Stimulated activated CD4-positive, alpha-beta T cell treated with anti-CD3 and anti-CD28 coated beads, Interleukin-4, amount 100 ng/mL, for 48 hours (primary cell): Measurements from ENCODE around the gene TRIM43.
"Not testable (repeated sequence)": the region's sequence is repeated elsewhere in the genome, so short reads cannot be mapped to it uniquely, and the experiment has no call there.

ENCODE experiments used
- DNase-seq, 2 donors: peaks; one replicate each; pipeline ENCODE4 v3.0.0-alpha.2; 2020; ENCODE audit warnings: low read depth in 2 of 2

The TRIM43 gene

GRCh38 chr2:95591701-95592100, at the start of gene TRIM43:
Gene TRIM43 (plus strand): TSS chr2:95592001. CDS start chr2:95594024, 2,023 bp downstream.
- DNase-seq = not testable (repeated sequence)

- no peak for DNase-seq
Measured at GRCh38 chr2:95551055-95551568, 40.7 kb upstream of the TRIM43 start.

GRCh38 chr2:95552911-95553310, 38.9 kb upstream of the TRIM43 start:
- DNase-seq = no peak

- DNase-seq = no peak
Measured at GRCh38 chr2:95569170-95569569, 22.6 kb upstream of the TRIM43 start.

GRCh38 chr2:95573866-95574265, 17.9 kb upstream of the TRIM43 start:
- DNase-seq = no peak

- DNase-seq = no peak
Measured at GRCh38 chr2:95574506-95574905, 17.3 kb upstream of the TRIM43 start.

GRCh38 chr2:95575857-95576256, 15.9 kb upstream of the TRIM43 start:
- no peak for DNase-seq

GRCh38 chr2:95578539-95578938, 13.3 kb upstream of the TRIM43 start:
- no peak for DNase-seq

GRCh38 chr2:95583545-95583944, 8.3 kb upstream of the TRIM43 start:
- DNase-seq = not testable (repeated sequence)

GRCh38 chr2:95584321-95584720, 7.5 kb upstream of the TRIM43 start:
- DNase-seq = not testable (repeated sequence)

- not testable (repeated sequence) for DNase-seq
Measured at GRCh38 chr2:95589777-95590536, 1.8 kb upstream of the TRIM43 start.

- DNase-seq = not testable (repeated sequence)
Measured at GRCh38 chr2:95592973-95593372, 1.2 kb downstream of the TRIM43 start.

GRCh38 chr2:95595012-95595411, 3.2 kb downstream of the TRIM43 start:
- not testable (repeated sequence) for DNase-seq

- DNase-seq = not testable (repeated sequence)
Measured at GRCh38 chr2:95601301-95601700, 9.5 kb downstream of the TRIM43 start.

- not testable (repeated sequence) for DNase-seq
Measured at GRCh38 chr2:95602146-95602545, 10.3 kb downstream of the TRIM43 start.

GRCh38 chr2:95608356-95608755, 16.6 kb downstream of the TRIM43 start:
- DNase-seq = not testable (repeated sequence)

- not testable (repeated sequence) for DNase-seq
Measured at GRCh38 chr2:95609764-95610163, 18.0 kb downstream of the TRIM43 start.

- DNase-seq = not testable (repeated sequence)
Measured at GRCh38 chr2:95613048-95613447, 21.2 kb downstream of the TRIM43 start.

- not testable (repeated sequence) for DNase-seq
Measured at GRCh38 chr2:95622728-95623127, 30.9 kb downstream of the TRIM43 start.

GRCh38 chr2:95630987-95631386, 39.2 kb downstream of the TRIM43 start:
- DNase-seq = not testable (repeated sequence)

GRCh38 chr2:95633626-95634259, 41.9 kb downstream of the TRIM43 start:
- DNase-seq = not testable (repeated sequence)

GRCh38 chr2:95640515-95641288, 48.9 kb downstream of the TRIM43 start:
- DNase-seq = not testable (repeated sequence)
